Heart right ventricle (tissue), 16 donors: ENCODE results near the gene ATP8B1. TPM values are rescaled to one million over a fixed set of nuclear protein-coding genes. Genes with fewer than 3 reads are reported as not detected.
A peak's percentile ranks its signal among the peaks of the same experiment; 100 is the strongest.

Experiments
- ATAC-seq, 8 donors: fragments of 200-7000 bp; cut with Tn5 transposase; one replicate each; pipeline ENCODE4 v1.9.1; 2020; ENCODE audit warnings: mild to moderate bottlenecking in 8 of 8, moderate library complexity in 8 of 8, moderate number of reproducible peaks in 1 of 8
- DNase-seq, 2 donors: peaks; one replicate each; pipeline ENCODE4 v3.0.0-alpha.2; 2020
- H3K27ac ChIP-seq, 10 donors: fragments of 200-600 bp; sonication (generic) in 2 of 10; one replicate each; pipeline versions ENCODE4 v1.5.0 to v1.8.0; 2020 to 2022; ENCODE audit warnings: mild to moderate bottlenecking in 3 of 10
- H3K27me3 ChIP-seq, 7 donors: fragments of 200-600 bp; one replicate each; pipeline ENCODE4 v1.8.0; 2021 to 2022; ENCODE audit warnings: mild to moderate bottlenecking in 2 of 7
- H3K36me3 ChIP-seq, 9 donors: fragments of 200-600 bp; sonication (generic) in 1 of 9; one replicate each; pipeline versions ENCODE4 v1.5.0 to v1.8.0; 2020 to 2022; ENCODE audit warnings: mild to moderate bottlenecking in 2 of 9
- H3K4me1 ChIP-seq, 9 donors: fragments of 200-600 bp; sonication (generic) in 1 of 9; one replicate each; pipeline versions ENCODE4 v1.5.0 to v1.8.0; 2020 to 2022; ENCODE audit warnings: mild to moderate bottlenecking in 4 of 9
- H3K4me3 ChIP-seq, 10 donors: fragments of 200-600 bp; sonication (generic) in 2 of 10; one replicate each; pipeline versions ENCODE4 v1.5.0 to v1.8.0; 2020 to 2022; ENCODE audit warnings: mild to moderate bottlenecking in 7 of 10, moderate library complexity in 2 of 10
- H3K9me3 ChIP-seq, 11 donors: fragments of 200-600 bp in 10 of 11; sonication (generic) in 2 of 11; one replicate each; pipeline versions ENCODE4 v1.5.0 to v1.8.0; 2013 to 2022; ENCODE audit warnings: mild to moderate bottlenecking in 2 of 11, control low read depth in 1 of 11, moderate library complexity in 1 of 11
- WGBS, 2 donors: extraction: QIAGEN DNeasy Blood & Tissue Kit; methylation state at CpG; one replicate each; pipeline ENCODE4 v1.1.7; 2013; ENCODE audit warnings: inconsistent platforms in 1 of 2; 5-methylcytosine and 5-hydroxymethylcytosine counted together
- intact Hi-C, 10 donors: fragments of 100-400 bp; cut with DNase I; formaldehyde crosslinking; loops; one replicate each; pipeline versions ENCODE4 v1.11.1 to v1.14.2; 2022
- polyA plus RNA-seq, 2 donors: library from polyadenylated mRNA; stranded (reverse); fragments of 200-250 nt; gene quantifications; one replicate each; pipeline ENCODE4 v1.2.3, GENCODE V29; 2013
- total RNA-seq, 10 donors: library from RNA; stranded (reverse); fragmentation: NEBNext Ultra II Directional in 3 of 10; extraction: Animal tissue kit (Norgen Biotek cat#: 25700) in 3 of 10; gene quantifications; one replicate each; pipeline versions ENCODE4 v1.2.1 to v1.2.4, GENCODE V29; 2021 to 2023
- TF ChIP-seq, protein P1 (sequence below), 9 donors: fragments of 200-600 bp; sonication (generic) in 2 of 9; IDR thresholded peaks; one replicate each; pipeline versions ENCODE4 v1.5.0 to v1.8.0; 2021 to 2022; ENCODE audit warnings: antibody characterized with exemption in 9 of 9, mild to moderate bottlenecking in 5 of 9, moderate library complexity in 1 of 9
- donor health status: Arrhythmogenic right ventricular cardiomyopathy.
- donor health status: ischemic (EF 13 %, LVEDD 7.1; RV severe dilation, severe dysfunction).
- donor health status: healthy with polysubstance abuse.
- donor health status: DM: no; HTN: yes; CAD: no.
- donor health status: DM: no; HTN: no; CAD: no.
- donor health status: ischemic (EF 25% LVEDD 6.9; RV normal size, moderate dysfunction).
- donor health status: ischemic (EF 25% LVEDD 5.7; RV mildly dilated, moderate dysfunction).
- donor health status: healthy.
- donor health status: DM: yes; HTN: yes; CAD: no.
- donor health status: Ischemic cardiomyopathy.
- donor health status: ischemic (EF 35%, LVEDD 5.7; RV mildly dilated, moderate dysfunction).
- donor health status: nonischemic (EF 11% LVEDD 7.7; RV severe dilation, severe dysfunction).
- donor health status: DM: yes; HTN: yes; CAD: no.
- donor health status: PGD.
- donor health status: ischemic (EF 29% LVEDD 5.4; RV normal size, mild dysfunction).
- donor health status: nonischemic (EF 23%, LVEDD 6.1; RV moderate dilation, normal function).

The ATP8B1 gene
- total and polyA plus RNA-seq, 12 donors: 2.7 to 16.5 (median 7.2) TPM

DNA sequence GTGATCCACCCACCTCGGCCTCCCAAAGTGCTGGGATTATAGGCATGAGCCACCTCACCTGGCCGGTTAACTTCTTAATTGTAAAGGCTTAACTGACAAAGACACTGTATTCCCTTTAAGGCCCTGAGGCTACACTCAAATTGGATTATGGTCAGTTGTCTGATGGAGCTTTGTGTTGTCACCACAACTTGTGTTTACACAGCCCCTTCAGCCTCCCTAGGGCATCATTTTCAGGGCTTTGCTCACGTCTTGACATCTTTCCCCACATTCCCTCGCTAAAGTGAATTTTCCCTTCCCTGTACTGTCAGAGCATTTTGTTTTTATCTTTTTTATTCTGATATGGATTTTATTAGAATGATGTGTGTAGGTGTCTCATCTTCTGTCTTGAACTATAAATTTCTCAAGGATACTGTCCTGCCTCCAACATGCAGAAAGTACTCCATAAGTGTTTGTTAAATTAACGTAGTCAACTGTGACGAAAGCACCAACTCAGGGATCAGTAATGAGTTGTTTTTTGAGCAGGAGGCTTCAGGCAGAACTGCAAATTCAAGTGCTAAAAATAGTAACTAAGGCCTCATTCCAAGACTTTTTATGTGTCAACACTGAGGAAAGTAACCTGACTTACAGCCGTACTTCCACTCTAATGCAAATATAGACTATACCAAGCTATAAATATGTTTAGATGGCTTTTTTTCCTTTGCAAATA lies 104.4 kb downstream of the ATP8B1 start:
- 53 to 57% methylated on average over 7 of the region's 7 CpGs for WGBS, 2 donors
- Histone ChIP-seq H3K36me3 (peaks cover 0 to 96% (median 15%) of the 10 kb centered on the region in 9 donors), H3K4me3 (no peak overlapping the region), H3K27ac (peak overlapping the region in 9 of 10 donors; percentile 4 to 74 (median 30)), H3K9me3 (no peaks in the 10 kb centered on the region), H3K4me1 (peaks cover 0 to 27% (median 9%) of the 10 kb centered on the region in 9 donors), H3K27me3 (no peaks in the 10 kb centered on the region)
- TF ChIP-seq, protein P1, sequence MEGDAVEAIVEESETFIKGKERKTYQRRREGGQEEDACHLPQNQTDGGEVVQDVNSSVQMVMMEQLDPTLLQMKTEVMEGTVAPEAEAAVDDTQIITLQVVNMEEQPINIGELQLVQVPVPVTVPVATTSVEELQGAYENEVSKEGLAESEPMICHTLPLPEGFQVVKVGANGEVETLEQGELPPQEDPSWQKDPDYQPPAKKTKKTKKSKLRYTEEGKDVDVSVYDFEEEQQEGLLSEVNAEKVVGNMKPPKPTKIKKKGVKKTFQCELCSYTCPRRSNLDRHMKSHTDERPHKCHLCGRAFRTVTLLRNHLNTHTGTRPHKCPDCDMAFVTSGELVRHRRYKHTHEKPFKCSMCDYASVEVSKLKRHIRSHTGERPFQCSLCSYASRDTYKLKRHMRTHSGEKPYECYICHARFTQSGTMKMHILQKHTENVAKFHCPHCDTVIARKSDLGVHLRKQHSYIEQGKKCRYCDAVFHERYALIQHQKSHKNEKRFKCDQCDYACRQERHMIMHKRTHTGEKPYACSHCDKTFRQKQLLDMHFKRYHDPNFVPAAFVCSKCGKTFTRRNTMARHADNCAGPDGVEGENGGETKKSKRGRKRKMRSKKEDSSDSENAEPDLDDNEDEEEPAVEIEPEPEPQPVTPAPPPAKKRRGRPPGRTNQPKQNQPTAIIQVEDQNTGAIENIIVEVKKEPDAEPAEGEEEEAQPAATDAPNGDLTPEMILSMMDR (IDR thresholded peaks at IDR 0.05): no peak
- no peak for DNase-seq
- intact Hi-C loops: loop anchor here in 2 of 10 donors (5.0 to 10.0 kb wide), 3 partner anchors 64 to 109 kb away; partner anchors contain the start of gene ATP8B1 (in 1 of the 2)
- ATAC-seq: peak; percentile 51 to 77 (median 64)

DNA sequence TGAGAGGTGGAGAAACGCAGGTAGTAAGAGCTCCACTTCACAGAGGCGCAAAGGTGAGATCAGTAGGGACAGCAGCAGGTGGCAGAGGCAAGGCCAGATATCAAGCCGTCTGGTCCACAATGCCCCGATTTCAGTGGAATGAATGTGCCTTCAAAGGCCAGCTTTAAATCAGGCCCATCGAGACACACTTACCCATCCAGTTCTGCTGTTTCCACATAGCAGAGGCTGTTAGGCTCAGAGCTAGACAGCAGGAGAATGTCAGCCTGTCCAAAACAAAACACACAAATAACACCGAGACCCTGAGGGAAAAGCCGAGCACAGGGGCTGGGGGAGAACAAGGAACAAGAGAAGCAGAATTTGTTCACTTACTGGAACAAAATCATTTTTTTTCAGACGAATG lies 105.7 kb downstream of the ATP8B1 start:
- no peak overlapping the region for H3K4me3 ChIP-seq
- DNase-seq: no peak
- no peaks in the 10 kb centered on the region for H3K27me3 ChIP-seq
- intact Hi-C loops: loop anchor here in 2 of 10 donors (5.0 to 10.0 kb wide), 3 partner anchors 63 to 110 kb away; partner anchors contain the start of gene ATP8B1 (in 1 of the 2)
- TF ChIP-seq, protein P1 (IDR thresholded peaks at IDR 0.05): no peak
- H3K27ac ChIP-seq: peak overlapping the region in 4 of 10 donors; percentile 40 to 74 (median 61)
- ATAC-seq: peak in 6 of 8 donors; percentile 28 to 87 (median 70)
- 60 to 69% methylated on average over 8 of the region's 8 CpGs for WGBS, 2 donors
- peaks cover 0 to 99% (median 15%) of the 10 kb centered on the region in 9 donors for H3K36me3 ChIP-seq
- no peaks in the 10 kb centered on the region for H3K9me3 ChIP-seq
- peaks cover 0 to 27% (median 12%) of the 10 kb centered on the region in 9 donors for H3K4me1 ChIP-seq

DNA sequence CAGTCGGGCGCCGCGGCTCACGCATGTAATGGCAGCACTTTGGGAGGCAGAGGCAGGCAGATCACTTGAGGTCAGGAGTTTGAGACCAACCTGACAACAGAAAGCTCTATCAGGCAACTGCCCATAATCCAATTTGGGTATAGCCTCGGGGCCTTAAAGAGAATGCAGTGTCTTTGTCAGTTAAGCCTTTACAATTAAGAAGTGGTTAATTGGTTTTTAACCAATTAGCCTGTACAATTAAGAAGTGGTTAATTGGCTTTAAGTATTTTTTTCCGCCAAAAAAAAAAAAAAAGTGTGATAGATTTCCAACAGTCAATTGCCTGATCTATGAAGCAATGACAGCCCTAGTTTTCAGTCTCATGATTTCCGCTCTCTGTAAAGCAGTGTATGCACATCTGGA lies 106.8 kb downstream of the ATP8B1 start:
- Histone ChIP-seq H3K36me3 (peaks cover 0 to 99% (median 23%) of the 10 kb centered on the region in 9 donors), H3K4me3 (no peak overlapping the region), H3K27me3 (no peaks in the 10 kb centered on the region), H3K9me3 (no peaks in the 10 kb centered on the region), H3K27ac (no peak overlapping the region), H3K4me1 (peaks cover 0 to 27% (median 12%) of the 10 kb centered on the region in 9 donors)
- intact Hi-C loops: loop anchor here in 2 of 10 donors (5.0 to 10.0 kb wide), 3 partner anchors 61 to 111 kb away; partner anchors contain the start of gene ATP8B1 (in 1 of the 2)
- TF ChIP-seq, protein P1 (IDR thresholded peaks at IDR 0.05): no peak
- WGBS, 2 donors: 95% methylated on average over 8 of the region's 8 CpGs
- DNase-seq (no peak), ATAC-seq (no peak)

DNA sequence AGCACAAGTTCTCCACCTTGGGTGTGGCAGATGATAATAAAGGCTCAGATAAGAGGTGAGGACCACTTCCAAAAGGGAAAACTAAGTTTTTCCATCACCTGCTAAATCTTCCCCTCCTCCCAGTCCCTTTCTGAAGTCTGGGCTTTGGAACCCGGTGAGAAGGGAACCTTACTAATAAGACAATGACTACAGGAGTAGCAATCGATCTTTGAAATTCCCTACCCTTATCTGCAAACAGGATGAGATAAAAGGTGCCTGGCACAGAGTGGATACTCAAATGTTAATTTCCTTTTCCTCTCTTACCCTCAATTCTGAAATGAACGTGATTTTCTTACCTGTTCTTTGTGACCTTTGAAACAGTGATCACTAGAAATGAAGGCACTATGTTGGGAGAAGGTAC lies 111.8 kb downstream of the ATP8B1 start:
- Histone ChIP-seq H3K4me1 (peaks cover 0 to 8% (median 0%) of the 10 kb centered on the region in 9 donors), H3K27ac (no peak overlapping the region), H3K4me3 (no peak overlapping the region), H3K9me3 (peaks cover 0 to 5% (median 0%) of the 10 kb centered on the region in 11 donors), H3K27me3 (no peaks in the 10 kb centered on the region), H3K36me3 (peaks cover 0 to 100% (median 29%) of the 10 kb centered on the region in 9 donors)
- DNase-seq (no peak), ATAC-seq (no peak)
- WGBS, 2 donors: 57 to 64% methylated on average over 3 of the region's 3 CpGs
- TF ChIP-seq, protein P1 (IDR thresholded peaks at IDR 0.05): no peak
- intact Hi-C loops: loop anchor here in 2 of 10 donors (10.0 kb wide), 2 partner anchors 57 to 113 kb away; partner anchors contain the start of gene ATP8B1 (in 1 of the 2)
